GM18909 (cell line): ENCODE data around the gene HEMGN.
"Not testable (repeated sequence)": the region's sequence is repeated elsewhere in the genome, so short reads cannot be mapped to it uniquely, and the experiment has no call there.

Source experiments
- ATAC-seq: cut with Tn5 transposase; IDR thresholded peaks from one replicate; pipeline ENCODE4 v1.9.1; 2021; ENCODE audit warnings: mild to moderate bottlenecking; ENCODE audit not compliant: unreplicated experiment, poor library complexity

Gene HEMGN

GRCh38 chr9:97966493-97966892 lies 28.5 kb upstream of the HEMGN start:
- ATAC-seq, result no peak

GRCh38 chr9:97964901-97965300 lies 26.9 kb upstream of the HEMGN start:
- ATAC-seq, result no peak

DNA sequence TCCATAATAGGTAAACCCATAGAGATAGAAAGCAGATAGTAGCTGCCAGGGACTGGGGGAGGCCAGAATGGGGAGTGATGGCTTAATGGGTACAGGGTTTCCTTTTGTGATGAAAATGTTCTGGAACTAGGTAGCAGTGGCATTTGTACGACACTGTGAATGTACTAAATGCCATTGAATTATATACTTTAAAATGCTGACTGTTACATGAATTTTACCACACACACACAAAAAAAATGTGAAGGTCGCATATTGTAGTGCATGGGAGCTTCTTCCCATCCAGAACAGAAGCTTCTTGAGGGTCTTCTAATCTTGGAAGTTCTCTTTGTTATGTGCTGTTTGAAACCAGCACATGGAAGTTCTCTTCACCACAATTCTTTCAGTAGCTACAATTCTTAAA lies 25.3 kb upstream of the HEMGN start:
- no peak for ATAC-seq

DNA sequence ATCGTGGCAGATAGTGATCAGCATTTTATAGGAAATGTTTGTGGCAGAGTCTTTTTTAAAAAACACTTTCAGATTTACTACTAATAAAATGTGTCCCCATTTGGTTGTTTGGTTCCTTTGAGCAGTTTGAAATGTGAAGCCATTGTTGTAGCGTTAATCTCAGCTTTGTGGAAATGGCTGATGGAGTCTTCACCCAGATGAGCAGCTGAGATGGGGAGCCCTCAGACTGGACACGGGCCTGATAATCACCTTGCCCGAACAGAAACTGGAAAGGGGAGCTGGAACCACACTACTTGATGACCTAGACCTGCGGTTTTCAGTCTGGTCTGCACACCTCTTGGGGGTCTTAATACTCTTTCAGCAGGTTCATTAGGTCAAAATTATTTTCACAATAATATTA lies 24.6 kb upstream of the HEMGN start:
- no peak for ATAC-seq

DNA sequence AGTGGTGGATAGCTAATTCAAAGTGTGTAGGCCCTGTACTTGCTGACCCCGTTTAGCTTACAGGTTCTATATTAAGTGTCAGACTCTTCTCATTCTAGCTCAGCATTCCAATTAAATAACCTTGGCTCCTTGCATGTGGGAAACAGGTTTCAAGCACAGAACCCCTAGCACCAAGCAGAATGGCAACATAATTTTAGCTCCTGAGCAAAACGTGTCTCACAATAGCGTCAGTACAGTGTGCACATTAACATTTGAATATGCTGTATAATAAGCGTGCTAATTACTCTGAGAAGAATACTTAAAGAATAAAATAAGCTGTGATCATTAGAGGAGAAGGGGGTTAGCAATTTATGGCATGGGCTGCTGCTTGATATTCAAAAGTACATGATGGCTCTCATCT lies 24.2 kb upstream of the HEMGN start:
- no peak for ATAC-seq

GRCh38 chr9:97961361-97961760 lies 23.4 kb upstream of the HEMGN start:
- ATAC-seq, result no peak

DNA sequence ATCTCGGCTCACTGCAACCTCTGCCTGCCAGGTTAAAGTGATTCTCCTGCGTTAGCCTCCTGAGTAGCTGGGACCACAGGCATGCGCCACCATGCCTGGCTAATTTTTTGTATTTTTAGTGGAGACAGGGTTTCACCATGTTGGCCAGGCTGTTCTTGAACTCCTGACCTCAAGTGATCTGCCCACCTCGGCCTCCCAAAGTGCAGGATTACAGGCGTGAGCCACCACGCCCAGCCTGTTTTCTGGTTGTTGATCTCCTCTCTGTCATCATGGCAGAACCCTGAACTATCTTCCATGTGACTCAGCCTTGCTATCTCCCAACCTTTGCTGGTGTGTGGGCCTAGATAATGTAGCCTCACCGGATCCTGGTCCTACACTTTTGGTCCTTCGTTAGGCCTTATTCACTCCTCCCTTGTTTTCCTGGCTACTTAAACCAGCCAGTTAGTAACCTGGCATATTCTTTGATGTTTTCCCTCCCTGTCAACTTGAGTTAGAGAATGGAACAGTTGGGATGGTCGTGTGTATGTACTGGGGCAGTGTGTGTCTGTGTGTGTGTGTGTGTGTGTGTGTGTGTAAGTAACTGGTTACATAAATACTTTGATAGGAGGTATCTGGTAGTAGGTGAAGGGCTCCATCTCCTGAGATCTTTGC lies 22.8 kb upstream of the HEMGN start:
- ATAC-seq, result not testable (repeated sequence)

GRCh38 chr9:97959585-97959984 lies 21.6 kb upstream of the HEMGN start:
- no peak for ATAC-seq

GRCh38 chr9:97958812-97959511 lies 21.0 kb upstream of the HEMGN start:
- ATAC-seq, result no peak

DNA sequence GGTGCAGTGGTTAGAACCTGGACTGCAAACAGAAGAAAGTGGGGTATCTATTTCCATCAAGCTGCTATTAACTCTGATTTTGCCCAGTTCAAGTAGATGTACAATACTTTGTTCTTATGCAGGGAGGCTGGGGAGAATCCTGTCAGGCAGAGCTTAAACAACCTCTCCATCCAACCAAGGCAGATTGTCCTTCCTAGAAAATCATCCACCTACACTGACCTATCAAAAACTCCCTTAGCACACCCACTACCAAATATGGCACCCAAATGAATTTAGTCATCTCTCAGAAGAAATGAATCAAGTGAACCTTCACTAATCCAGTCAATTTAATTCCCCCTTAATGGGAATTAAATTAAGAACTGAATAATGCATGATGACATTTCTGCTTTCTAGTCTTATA lies 18.4 kb upstream of the HEMGN start:
- no peak for ATAC-seq

GRCh38 chr9:97954550-97954989 lies 16.6 kb upstream of the HEMGN start:
- no peak for ATAC-seq

GRCh38 chr9:97950873-97951272 lies 12.9 kb upstream of the HEMGN start:
- ATAC-seq, result not testable (repeated sequence)

DNA sequence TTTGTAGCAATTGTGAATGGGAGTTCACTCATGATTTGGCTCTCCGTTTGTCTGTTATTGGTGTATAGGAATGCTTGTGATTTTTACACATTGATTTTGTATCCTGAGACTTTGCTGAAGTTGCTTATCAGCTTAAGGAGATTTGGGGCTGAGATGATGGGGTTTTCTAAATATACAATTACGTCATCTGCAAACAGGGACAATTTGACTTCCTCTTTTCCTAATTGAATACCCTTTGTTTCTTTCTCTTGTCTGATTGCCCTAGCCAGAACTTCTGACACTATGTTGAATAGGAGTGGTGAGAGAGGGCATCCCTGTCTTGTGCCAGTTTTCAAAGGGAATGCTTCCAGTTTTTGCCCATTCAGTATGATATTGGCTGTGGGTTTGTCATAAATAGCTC lies 9.1 kb upstream of the HEMGN start:
- not testable (repeated sequence) for ATAC-seq

DNA sequence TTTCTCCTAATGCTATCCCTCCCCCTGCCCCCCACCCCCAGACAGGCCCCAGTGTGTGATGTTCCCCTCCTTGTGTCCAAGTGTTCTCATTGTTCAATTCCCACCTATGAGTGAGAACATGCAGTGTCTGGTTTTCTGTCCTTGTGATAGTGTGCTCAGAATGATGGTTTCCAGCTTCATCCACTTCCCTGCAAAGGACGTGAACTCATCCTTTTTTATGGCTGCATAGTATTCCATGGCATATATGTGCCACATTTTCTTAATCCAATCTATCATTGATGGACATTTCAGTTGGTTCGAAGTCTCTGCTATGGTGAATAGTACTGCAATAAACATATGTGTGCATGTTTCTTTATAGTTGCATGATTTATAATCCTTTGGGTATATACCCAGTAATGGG lies 7.5 kb upstream of the HEMGN start:
- not testable (repeated sequence) for ATAC-seq

GRCh38 chr9:97944612-97945011 lies 6.6 kb upstream of the HEMGN start:
- no peak for ATAC-seq

GRCh38 chr9:97943308-97943855 lies 5.4 kb upstream of the HEMGN start:
- ATAC-seq, result no peak

DNA sequence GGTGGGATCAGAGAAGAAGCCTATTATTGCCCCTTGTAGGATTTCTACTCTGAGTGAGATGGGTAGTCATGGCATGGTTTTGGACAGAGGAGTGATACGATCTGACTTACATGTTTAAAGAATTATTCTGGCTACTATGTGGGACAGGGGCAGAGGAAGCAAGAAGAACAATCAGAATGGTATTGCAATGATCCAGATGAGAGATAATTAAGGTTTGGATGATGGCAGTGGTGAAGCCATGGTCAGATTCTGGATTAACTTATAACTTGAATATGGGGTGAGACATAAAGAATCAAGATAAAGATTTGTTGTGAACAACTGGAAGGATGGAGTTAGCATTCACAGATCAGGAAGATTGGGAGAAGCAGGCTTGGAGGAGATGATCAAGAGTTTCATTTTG lies 3.4 kb upstream of the HEMGN start:
- no peak for ATAC-seq

DNA sequence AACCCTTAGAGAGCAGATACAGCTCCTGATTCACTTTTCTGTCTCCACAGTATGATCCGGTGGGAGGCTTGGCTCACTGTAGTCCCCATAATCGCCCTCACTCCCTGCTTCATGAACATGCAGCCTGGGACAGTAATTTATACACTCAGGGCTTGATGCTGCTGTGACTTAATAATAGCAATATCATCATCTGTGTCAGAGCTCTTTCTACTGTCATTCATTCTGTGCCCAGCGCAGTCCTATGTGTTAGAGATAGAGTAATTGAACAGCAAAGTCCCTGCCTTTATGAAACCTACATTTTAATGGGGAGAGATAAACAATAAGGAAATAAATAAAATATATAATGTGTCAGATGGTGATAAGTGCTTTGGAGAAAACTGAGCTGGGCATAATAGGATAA lies 2.8 kb upstream of the HEMGN start:
- ATAC-seq, result no peak

DNA sequence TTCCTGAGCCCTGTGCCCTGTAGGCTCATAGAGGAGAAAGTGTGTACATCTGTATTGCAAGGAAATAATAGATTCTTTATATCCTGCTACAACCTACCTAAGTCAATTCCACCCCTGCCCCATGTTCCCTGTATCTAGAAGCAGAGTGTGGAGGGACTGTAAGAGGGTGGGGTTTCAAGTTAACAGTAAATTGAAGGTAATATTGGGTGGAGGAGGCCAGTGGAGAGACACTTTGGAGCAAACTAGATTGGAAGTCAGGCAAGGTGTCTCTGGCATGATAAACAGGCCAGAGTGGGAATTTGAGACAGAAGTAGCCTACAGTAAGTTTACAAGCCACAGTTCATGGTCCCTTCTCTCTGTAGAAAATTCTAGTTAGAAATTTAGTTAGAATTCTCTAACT lies 2.3 kb upstream of the HEMGN start:
- no peak for ATAC-seq

DNA sequence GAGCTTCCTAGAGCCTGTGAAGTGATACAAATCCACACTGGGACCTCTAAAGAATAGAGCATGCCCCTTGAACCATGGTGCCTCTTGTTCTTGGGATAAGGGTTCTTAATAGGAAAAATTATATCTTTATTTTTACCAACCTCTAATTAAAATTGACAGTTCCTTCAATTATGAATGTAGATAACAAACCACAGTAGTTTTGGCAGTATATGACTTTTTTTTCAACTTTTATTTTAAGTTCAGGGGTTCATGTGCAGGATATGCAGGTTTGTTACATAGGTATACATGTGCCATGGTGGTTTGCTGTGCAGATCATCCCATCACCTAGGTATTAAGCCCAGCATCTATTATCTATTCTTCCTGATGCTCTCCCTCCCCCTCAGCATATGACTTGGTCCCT lies 974 bp downstream of the HEMGN start:
- no peak for ATAC-seq

- no peak for ATAC-seq
Measured at GRCh38 chr9:97935276-97935675, 2.7 kb downstream of the HEMGN start.
